IMR-90 (cell line): Measurements from ENCODE around the gene SUN5.

ENCODE experiments used
- CTCF ChIP-seq: conservative IDR thresholded peaks from 2 replicates; pipeline ENCODE4 v1.5.1; 2012; ENCODE audit warnings: mild to moderate bottlenecking, low read depth, low read length, improper control_type of control experiment
- RAD21 ChIP-seq: IDR thresholded peaks from 2 replicates; pipeline ENCODE4 v1.6.1; 2012; ENCODE audit warnings: low read length, improper control_type of control experiment

- no peak for TF ChIP-seq RAD21
- TF ChIP-seq CTCF: no peak
Observed at GRCh38 chr20:32959351-32960221, 44.6 kb downstream of the SUN5 start.
